ENCODE data around the gene TSHZ1.

TSHZ1 gene

GRCh38 chr18:75211002-75211621 lies 515 bp downstream of the TSHZ1 start:
- H3K27ac ChIP-seq (ENCODE audit: extremely low read depth, low read depth, low read length) = peak overlapping the region; percentile 99; the same call in 1 of the 2 replicates
- TF ChIP-seq ZNF391 (tag by site-specific recombination; IDR thresholded peaks at IDR 0.05; ENCODE audit: borderline replicate concordance, low read depth) (no peak), ZNF341 (tag by site-specific recombination; IDR thresholded peaks at IDR 0.05; ENCODE audit: low read depth) (peak; percentile 75), ZNF335 (tag by site-specific recombination; conservative IDR thresholded peaks at IDR 0.05) (peak; percentile 63; the same call in 1 of the 2 replicates), ZBTB26 (tag by site-specific recombination; optimal IDR thresholded peaks at IDR 0.05) (peak; percentile 40), ZIC2 (tag by site-specific recombination; IDR thresholded peaks at IDR 0.05) (0 out of 2 replicates have a peak, but pooled peaks have one; percentile 24), ZBTB8A (tag by site-specific recombination; IDR thresholded peaks at IDR 0.05) (0 out of 2 replicates have a peak, but pooled peaks have one; percentile 9), GLIS2 (tag by site-specific recombination; IDR thresholded peaks at IDR 0.05) (peak; percentile 71), CTCF (tag by site-specific recombination; IDR thresholded peaks at IDR 0.05) (peak; percentile 18; the same call in 1 of the 2 replicates), ZNF423 (tag by site-specific recombination; IDR thresholded peaks at IDR 0.05) (no peak)
- TF ChIP-seq, protein P1, sequence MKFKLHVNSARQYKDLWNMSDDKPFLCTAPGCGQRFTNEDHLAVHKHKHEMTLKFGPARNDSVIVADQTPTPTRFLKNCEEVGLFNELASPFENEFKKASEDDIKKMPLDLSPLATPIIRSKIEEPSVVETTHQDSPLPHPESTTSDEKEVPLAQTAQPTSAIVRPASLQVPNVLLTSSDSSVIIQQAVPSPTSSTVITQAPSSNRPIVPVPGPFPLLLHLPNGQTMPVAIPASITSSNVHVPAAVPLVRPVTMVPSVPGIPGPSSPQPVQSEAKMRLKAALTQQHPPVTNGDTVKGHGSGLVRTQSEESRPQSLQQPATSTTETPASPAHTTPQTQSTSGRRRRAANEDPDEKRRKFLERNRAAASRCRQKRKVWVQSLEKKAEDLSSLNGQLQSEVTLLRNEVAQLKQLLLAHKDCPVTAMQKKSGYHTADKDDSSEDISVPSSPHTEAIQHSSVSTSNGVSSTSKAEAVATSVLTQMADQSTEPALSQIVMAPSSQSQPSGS (tag by site-specific recombination; IDR thresholded peaks at IDR 0.05; ENCODE audit: low read depth) = no peak
- TF ChIP-seq, protein P2, sequence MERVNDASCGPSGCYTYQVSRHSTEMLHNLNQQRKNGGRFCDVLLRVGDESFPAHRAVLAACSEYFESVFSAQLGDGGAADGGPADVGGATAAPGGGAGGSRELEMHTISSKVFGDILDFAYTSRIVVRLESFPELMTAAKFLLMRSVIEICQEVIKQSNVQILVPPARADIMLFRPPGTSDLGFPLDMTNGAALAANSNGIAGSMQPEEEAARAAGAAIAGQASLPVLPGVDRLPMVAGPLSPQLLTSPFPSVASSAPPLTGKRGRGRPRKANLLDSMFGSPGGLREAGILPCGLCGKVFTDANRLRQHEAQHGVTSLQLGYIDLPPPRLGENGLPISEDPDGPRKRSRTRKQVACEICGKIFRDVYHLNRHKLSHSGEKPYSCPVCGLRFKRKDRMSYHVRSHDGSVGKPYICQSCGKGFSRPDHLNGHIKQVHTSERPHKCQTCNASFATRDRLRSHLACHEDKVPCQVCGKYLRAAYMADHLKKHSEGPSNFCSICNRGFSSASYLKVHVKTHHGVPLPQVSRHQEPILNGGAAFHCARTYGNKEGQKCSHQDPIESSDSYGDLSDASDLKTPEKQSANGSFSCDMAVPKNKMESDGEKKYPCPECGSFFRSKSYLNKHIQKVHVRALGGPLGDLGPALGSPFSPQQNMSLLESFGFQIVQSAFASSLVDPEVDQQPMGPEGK (tag by site-specific recombination; IDR thresholded peaks at IDR 0.05) = peak; percentile 56
- peak overlapping the region; percentile 91 for H3K4me3 ChIP-seq (ENCODE audit: low read depth, low read length)
- ChIA-PET POLR2A (interaction anchor here (0.6 to 1.0 kb wide), 5 partner anchors 12 to 359 kb away, joined by 4 to 12 read pairs (median 5); no protein-coding TSS in a partner anchor), CTCF (interaction anchor here (0.8 to 1.2 kb wide), 2 partner anchors 33 to 103 kb away, joined by 3 to 4 read pairs; no protein-coding TSS in a partner anchor)
- H3K9me3 ChIP-seq (ENCODE audit: control insufficient read depth, insufficient read depth, low read depth, low read length) = no peaks in the 10 kb centered on the region
- H3K36me3 ChIP-seq (ENCODE audit: control insufficient read depth in 2 of 2, insufficient read depth in 1 of 2, low read length in 2 of 2) = no peaks in the 10 kb centered on the region
- peaks cover 39% of the 10 kb centered on the region for H3K4me1 ChIP-seq (ENCODE audit: control insufficient read depth, insufficient read depth, low read length)

GRCh38 chr18:75211626-75211952 lies 992 bp downstream of the TSHZ1 start:
- ChIA-PET POLR2A (no interaction called here), CTCF (interaction anchor here (0.8 kb wide), 1 partner anchor 102 kb away, joined by 3 read pairs; no protein-coding TSS in a partner anchor)
- Histone ChIP-seq H3K36me3 (ENCODE audit: control insufficient read depth in 2 of 2, insufficient read depth in 1 of 2, low read length in 2 of 2) (no peaks in the 10 kb centered on the region), H3K9me3 (ENCODE audit: control insufficient read depth, insufficient read depth, low read depth, low read length) (no peaks in the 10 kb centered on the region), H3K4me3 (ENCODE audit: low read depth, low read length) (peak overlapping the region; percentile 91), H3K27ac (ENCODE audit: extremely low read depth, low read depth, low read length) (peak overlapping the region; percentile 99), H3K4me1 (ENCODE audit: control insufficient read depth, insufficient read depth, low read length) (peaks cover 39% of the 10 kb centered on the region)
- TF ChIP-seq GLI2 (tag by site-specific recombination; IDR thresholded peaks at IDR 0.05; ENCODE audit: borderline replicate concordance, low read depth) = no peak
- TF ChIP-seq ZSCAN4 (tag by site-specific recombination; IDR thresholded peaks at IDR 0.05) = no peak
- no peak for TF ChIP-seq SP2 (tag by site-specific recombination; IDR thresholded peaks at IDR 0.05)
- no peak for TF ChIP-seq YY1 (tag by site-specific recombination; IDR thresholded peaks at IDR 0.05)
- TF ChIP-seq ZNF16 (tag by site-specific recombination; IDR thresholded peaks at IDR 0.05; ENCODE audit: low read depth) = no peak
- TF ChIP-seq ZNF132 (tag by site-specific recombination; IDR thresholded peaks at IDR 0.05; ENCODE audit: borderline replicate concordance) = no peak

Measured in HEK293 (cell line).